ENCODE measurements around the gene DBNDD1.
A peak's percentile ranks its signal among the peaks of the same experiment; 100 is the strongest.

Gene DBNDD1

DNA sequence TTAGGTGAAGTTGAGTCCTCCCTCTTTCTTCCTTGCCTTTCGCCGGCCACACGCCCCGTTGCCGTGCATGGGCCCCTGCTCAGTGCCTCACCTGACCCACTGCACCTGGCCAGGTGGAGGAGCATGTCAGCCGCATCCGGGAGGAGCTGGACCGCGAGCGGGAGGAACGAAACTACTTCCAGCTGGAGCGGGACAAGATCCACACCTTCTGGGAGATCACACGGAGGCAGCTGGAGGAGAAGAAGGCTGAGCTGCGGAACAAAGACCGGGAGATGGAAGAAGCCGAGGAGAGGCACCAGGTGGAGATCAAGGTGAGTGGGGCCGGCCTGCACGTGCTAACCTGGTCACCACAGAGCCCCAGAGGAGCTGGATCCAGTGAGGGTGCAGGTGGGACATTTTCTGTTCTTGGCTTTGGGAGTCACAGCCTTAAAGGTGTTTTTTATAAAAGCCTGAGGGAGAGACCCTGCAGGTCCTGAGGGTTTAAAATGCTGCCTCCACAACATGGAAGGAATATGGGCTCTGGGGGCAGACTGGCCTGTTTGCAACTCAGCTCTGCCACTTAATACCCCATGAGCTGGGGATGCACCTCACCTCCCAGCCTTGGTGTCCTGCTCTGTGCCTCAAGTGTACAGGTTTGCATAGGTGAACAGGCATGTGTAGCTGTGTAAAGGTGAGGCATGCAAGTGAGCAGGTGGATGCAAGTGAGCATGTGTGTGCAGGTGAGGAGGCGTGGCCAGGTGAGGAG lies 12.1 kb upstream of the DBNDD1 start:
- ChIA-PET CTCF (interaction anchor here (1.3 to 1.4 kb wide), 2 partner anchors 13 kb away, joined by 3 to 4 read pairs; partner anchors contain the start of gene DBNDD1), POLR2A (interaction anchor here (0.6 kb wide), 1 partner anchor 1365 kb away, joined by 4 read pairs; no protein-coding TSS in a partner anchor)
- DNase-seq (ENCODE audit: extremely low spot score) = no peak

DNA sequence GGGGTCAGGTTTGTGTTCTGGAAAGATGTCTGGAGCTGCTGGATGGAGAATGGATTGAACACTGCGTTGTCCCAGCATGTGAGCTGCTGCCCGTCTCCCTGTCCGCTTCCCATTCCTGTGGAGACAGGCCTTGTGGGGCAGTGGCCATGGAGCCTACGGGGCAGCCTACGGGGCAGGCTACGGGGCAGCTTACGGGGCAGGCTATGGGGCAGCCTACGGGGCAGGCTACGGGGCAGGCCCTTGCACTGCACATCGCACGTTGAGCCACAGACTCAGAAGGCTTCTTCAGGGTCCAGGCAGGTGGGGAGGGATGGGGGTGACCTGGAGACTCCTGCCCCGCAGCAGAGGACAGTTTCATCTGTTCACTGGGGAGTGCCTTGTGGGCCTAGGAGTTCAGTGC lies 9.7 kb upstream of the DBNDD1 start:
- TF ChIP-seq, protein P1, sequence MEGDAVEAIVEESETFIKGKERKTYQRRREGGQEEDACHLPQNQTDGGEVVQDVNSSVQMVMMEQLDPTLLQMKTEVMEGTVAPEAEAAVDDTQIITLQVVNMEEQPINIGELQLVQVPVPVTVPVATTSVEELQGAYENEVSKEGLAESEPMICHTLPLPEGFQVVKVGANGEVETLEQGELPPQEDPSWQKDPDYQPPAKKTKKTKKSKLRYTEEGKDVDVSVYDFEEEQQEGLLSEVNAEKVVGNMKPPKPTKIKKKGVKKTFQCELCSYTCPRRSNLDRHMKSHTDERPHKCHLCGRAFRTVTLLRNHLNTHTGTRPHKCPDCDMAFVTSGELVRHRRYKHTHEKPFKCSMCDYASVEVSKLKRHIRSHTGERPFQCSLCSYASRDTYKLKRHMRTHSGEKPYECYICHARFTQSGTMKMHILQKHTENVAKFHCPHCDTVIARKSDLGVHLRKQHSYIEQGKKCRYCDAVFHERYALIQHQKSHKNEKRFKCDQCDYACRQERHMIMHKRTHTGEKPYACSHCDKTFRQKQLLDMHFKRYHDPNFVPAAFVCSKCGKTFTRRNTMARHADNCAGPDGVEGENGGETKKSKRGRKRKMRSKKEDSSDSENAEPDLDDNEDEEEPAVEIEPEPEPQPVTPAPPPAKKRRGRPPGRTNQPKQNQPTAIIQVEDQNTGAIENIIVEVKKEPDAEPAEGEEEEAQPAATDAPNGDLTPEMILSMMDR (IDR thresholded peaks at IDR 0.05; ENCODE audit: control extremely low read depth, extremely low read depth, low read depth, missing control alignments) = no peak
- no peak for DNase-seq (ENCODE audit: extremely low spot score)
- CTCF ChIA-PET = no interaction called here
- POLR2A ChIA-PET = no interaction called here

More for the DNA sequence above, 12.1 kb upstream of the DBNDD1 start:
- TF ChIP-seq, protein P1 (IDR thresholded peaks at IDR 0.05; ENCODE audit: control extremely low read depth, extremely low read depth, low read depth, missing control alignments) = no peak

DNA sequence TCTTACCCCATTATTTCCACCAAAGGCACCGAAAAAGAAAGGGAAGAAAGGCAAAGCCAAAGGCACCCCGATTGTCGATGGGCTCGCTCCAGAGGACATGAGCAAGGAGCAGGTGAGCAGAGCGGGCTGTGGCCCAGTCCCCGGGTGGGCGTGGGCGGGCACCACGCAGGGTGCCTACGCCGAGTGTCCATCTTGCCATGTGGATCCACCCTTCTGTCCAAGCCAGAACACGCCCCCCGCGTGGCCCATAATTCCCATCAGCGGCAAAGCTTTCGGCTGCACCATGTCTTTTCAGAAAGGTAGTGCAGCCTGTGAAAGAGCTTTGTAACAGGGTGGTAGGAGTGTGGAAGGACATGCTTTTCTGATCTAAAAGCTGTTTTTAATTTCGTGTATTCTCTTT lies 8.4 kb upstream of the DBNDD1 start:
- no peak for DNase-seq (ENCODE audit: extremely low spot score)
- CTCF ChIA-PET = no interaction called here
- POLR2A ChIA-PET = no interaction called here
- TF ChIP-seq, protein P1 (IDR thresholded peaks at IDR 0.05; ENCODE audit: control extremely low read depth, extremely low read depth, low read depth, missing control alignments) = no peak

DNA sequence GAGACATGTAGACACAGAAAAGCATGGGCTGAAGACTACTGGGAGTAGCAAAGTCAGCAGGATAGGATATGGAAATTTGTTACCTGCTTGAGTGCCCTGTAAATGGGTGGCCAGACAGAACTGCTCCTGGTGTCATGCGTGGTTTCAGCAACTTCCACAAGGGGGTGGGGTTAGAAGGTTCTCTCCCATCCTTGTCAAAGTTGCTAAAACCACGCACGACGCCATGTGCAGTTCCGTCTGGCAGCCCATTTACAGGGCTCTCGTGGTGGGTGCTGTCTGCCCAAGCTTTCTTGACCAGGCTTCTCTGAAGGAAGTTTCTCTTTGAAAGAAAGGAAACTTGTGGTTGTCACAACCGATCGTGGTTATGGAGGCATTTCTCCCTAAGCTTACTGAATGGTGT lies 6.9 kb upstream of the DBNDD1 start:
- POLR2A ChIA-PET = no interaction called here
- no peak for DNase-seq (ENCODE audit: extremely low spot score)
- CTCF ChIA-PET = no interaction called here
- TF ChIP-seq, protein P1 (IDR thresholded peaks at IDR 0.05; ENCODE audit: control extremely low read depth, extremely low read depth, low read depth, missing control alignments) = no peak

DNA sequence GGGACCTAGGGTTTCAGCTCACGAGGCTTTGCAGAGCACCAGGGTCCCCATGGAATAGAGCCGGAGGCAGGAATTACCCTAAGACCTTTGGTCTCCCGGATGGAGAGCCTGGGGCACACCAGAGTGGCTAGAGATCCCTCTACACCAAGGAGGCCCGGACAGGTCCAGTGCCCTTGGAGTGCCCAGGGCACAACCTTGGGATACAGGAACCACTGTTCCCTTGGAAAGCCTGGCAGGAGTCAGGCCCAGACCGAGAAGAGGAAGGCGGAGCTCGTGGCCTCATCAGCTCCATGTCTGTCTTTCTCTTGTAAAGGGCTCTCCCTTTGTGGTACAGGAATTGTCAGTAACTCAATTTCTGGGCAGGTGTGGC lies 3.8 kb upstream of the DBNDD1 start:
- ChIA-PET POLR2A (no interaction called here), CTCF (interaction anchor here (1.6 kb wide), 1 partner anchor 59 kb away, joined by 3 read pairs; no protein-coding TSS in a partner anchor)
- TF ChIP-seq, protein P1 (IDR thresholded peaks at IDR 0.05; ENCODE audit: control extremely low read depth, extremely low read depth, low read depth, missing control alignments) = no peak
- DNase-seq (ENCODE audit: extremely low spot score) = no peak

DNA sequence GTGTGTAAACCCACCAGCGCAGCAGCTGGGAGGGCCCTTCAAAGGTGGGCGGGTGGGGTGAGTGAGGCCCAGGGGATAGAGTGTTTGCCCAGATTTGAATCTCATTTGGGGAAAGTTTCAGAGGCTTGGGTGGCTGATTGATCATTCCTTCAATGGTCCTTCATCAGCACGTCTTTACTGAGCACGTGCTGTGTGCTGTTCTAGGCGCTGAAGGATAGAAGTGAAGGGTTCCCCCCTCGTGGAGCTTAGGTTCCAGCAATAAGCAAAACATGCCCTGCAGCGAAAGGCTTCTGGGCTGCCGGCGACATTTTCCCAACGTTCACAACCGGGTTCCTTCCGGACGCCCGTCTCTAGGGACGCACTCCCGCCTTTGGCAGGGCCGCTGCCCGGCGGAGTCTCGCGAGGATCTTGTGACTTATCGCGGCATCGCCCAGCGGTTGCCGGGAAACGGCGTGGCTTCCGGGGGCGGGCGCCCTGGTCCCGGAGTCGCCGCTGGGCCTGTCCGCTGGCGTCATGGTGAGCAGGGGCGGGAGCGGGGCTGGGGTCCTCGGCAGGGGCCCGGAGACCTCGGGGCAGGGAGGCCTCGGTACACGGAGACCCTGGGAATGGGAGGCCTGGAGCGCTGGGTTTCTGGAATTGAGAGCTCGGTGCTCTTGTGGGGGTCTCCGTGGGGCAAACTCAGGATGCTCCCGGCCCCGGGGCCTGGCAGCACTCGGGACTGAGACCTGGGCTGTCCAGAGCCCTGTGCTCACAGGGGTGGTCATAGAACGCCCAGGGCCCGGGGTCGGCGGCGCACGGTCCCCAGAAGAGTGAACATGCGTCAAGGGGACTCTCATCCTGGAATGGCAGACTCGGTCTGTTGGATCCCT lies 3.2 kb upstream of the DBNDD1 start:
- ChIA-PET CTCF (no interaction called here), POLR2A (no interaction called here)
- peak; percentile 95 for DNase-seq (ENCODE audit: extremely low spot score)
- TF ChIP-seq, protein P1 (IDR thresholded peaks at IDR 0.05; ENCODE audit: control extremely low read depth, extremely low read depth, low read depth, missing control alignments) = no peak
